Activated gamma-delta T cell treated with anti-CD3 and anti-CD28 coated beads, Interleukin-2, amount 50 U/mL, for 16 hours (primary cell): ENCODE results near the gene FOXI1.

Source experiments
- DNase-seq: peaks from one replicate; pipeline ENCODE4 v3.0.0-alpha.2; 2020; ENCODE audit warnings: low read depth

The FOXI1 gene

DNA sequence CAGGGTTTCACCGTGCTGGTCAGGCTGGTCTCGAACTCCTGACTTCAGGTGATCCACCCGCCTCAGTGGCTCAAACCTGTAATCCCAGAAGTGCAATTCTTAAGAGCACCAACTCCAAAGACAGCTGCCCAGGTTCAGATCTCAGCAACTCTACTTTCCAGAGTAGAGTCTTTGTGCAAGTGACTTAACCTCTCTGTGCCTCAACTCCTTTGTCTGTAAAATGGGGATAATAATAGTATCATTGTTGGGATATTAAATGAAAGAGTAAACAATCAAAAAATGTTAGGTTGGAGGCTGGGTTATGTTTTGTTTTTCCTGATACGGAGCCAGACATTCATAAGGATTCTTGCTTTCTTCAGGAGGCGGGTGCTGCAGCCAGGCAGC, 45.0 kb downstream of the FOXI1 start:
- no peak for DNase-seq

DNA sequence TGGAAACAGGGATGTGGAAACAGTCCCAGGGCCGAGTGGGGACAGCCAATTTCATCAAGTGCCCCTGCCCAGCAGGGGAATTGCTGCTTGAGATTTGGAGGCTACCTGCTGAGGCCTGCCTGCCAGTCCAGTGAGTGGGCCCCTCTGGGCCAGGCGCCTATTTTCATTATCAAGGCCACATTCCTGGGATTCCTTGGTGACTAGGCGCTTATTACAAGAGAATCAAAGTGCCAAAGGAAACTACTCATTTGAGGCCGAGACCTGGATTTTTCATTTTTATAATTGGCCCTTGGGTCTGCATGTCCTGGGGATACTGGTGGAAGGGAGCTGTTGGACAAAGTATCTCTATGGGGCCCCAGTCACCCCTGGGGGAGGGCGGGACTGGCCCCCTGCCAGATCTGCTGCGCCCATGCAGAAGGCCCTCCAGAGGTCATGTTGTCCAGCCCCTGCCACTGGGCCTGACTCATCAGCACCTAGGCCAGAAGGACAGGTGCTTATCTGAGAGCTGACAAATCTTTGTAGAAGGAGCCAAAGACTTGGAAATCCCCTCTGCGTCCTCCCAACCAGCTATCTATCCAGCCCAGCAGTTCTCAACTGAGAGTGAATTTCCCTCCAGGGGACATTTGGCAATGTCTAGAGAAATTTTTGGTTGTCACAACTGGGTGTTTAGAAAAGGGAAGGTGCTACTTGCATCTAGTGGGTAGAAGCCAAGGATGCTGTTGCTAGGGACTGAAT, 45.6 kb downstream of the FOXI1 start:
- DNase-seq = no peak

DNA sequence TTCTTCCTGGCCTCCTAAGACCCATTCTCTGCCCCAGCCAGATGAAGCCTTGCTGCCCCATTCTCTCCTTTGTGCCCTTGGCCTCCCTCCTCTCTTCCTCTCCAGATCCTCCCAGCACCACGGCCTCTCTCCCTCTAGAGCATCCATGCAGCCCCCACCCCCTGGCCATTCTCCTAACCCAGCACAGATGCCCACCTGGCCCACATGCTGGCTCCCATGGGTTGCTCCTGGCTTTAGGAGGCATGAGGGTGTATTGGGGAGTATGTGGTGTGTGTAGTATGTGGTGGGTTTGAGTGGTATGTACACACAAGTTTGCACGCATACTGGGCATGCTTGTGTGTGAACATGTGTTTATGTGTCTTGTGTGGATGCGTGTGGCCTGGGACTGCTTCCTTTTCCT, 47.1 kb downstream of the FOXI1 start:
- no peak for DNase-seq

DNA sequence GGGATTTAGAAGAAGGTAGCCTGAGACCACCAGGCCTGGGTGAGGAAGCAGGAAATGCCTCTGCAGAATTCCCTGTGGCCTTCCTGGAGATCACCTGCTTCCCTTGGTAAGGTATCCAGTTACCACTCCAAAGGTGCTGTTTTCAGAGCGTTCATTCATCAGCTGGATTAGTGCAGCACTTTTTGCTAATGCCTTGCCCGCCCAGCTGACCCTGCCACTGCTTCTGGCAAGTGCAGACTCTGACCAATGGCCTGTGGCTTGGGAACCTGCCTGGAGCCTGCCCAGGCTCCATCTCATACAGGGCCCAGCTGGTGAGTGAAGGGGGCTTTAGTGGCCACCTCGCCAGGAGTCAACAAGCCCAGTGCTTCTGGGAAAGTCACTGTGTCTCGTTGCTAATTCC, 48.6 kb downstream of the FOXI1 start:
- DNase-seq = no peak

DNA sequence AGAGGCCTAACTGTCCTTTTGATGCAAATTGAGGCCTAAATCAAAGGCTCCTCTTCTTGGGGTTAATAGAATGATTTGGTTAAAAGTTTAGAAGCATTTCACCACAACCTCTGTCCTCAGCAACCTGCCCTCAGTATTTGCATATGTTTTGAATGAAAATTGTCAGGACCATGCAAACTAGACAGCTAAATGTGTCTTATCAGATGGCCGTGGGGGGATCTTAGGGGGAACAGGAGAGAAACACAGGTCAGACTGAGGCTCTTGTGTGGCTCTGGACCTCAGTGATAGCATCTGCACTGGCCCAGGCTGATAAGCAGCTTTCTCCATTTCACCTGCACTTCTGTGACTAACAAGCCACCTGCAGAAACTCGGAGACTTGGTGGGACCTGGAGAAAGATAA, 49.0 kb downstream of the FOXI1 start:
- DNase-seq = no peak

DNA sequence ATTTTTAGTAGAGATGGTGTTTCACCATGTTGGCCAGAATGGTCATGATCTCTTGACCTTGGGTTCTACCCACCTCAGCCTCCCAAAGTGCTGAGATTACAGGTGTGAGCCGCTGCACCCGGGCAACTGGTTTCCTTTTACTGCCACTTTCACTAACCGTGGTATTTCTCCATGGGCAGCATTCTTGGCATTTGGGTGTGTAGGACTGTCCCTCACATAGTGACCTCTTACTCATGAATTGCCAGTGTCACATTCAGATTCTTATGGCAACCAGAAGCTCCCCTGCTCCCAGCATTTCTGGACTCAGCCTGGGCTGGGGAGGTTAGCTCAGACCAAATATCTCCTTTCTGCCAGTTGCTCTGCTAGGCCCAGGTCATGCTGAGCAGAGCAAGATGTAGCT, 50.1 kb downstream of the FOXI1 start:
- DNase-seq = no peak

DNA sequence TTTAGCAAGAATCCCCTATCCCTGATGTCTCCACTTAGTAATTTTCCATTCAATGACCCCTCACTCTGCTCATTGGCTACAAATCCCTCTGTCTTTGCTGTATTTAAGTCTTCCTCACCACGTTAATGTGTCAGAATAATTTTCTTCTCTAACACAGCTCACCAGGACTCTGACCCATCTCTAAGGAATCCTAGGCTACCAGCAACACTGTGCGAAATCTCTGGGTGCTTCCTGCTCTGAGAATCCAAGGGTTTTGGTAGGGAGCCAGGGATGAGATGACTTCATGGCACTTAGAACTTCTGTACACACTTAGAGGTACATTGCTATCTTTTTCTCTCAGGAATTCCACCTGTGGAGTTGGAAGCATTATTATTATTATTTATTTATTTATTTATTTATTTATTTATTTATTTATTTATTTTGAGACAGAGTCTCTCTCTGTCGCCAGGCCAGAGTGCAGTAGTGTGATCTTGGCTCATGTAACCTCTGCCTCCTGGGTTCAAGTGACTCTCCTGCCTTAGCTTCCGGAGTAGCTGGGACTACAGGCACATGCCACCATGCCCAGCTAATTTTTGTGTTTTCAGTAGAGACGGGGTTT, 53.5 kb downstream of the FOXI1 start:
- DNase-seq = no peak
